ENCODE data around the gene LTBP2.

GRCh38 chr14:74495356-74495755 lies 116.7 kb downstream of the LTBP2 start:
- TF ChIP-seq, protein P1, sequence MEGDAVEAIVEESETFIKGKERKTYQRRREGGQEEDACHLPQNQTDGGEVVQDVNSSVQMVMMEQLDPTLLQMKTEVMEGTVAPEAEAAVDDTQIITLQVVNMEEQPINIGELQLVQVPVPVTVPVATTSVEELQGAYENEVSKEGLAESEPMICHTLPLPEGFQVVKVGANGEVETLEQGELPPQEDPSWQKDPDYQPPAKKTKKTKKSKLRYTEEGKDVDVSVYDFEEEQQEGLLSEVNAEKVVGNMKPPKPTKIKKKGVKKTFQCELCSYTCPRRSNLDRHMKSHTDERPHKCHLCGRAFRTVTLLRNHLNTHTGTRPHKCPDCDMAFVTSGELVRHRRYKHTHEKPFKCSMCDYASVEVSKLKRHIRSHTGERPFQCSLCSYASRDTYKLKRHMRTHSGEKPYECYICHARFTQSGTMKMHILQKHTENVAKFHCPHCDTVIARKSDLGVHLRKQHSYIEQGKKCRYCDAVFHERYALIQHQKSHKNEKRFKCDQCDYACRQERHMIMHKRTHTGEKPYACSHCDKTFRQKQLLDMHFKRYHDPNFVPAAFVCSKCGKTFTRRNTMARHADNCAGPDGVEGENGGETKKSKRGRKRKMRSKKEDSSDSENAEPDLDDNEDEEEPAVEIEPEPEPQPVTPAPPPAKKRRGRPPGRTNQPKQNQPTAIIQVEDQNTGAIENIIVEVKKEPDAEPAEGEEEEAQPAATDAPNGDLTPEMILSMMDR (IDR thresholded peaks at IDR 0.05) = no peak
- no peak for TF ChIP-seq POLR2A (IDR thresholded peaks at IDR 0.05)

All from stomach (tissue), 4 donors.